HCT116 (cell line): ENCODE results near the gene NTN5.

ENCODE experiments used
- ATF3 ChIP-seq: IDR thresholded peaks from 2 replicates; pipeline ENCODE4 v1.6.1; 2012
- CEBPB ChIP-seq: IDR thresholded peaks from 2 replicates; pipeline ENCODE4 v1.6.1; 2012; ENCODE audit warnings: low read depth
- CTCF ChIP-seq, 3 experiments: fragments of 200-600 bp in 1 of 3; sonication (generic) in 1 of 3; IDR thresholded peaks in 2 of 3; conservative IDR thresholded peaks in 1 of 3; 2 replicates each; pipeline ENCODE4 v1.5.1; 2012 to 2017; ENCODE audit warnings: low read depth in 2 of 3, low read length in 2 of 3, antibody characterized with exemption in 1 of 3, borderline replicate concordance in 1 of 3, control low read depth in 1 of 3, mild to moderate bottlenecking in 1 of 3, mixed read lengths in 1 of 3, mixed run types in 1 of 3, moderate library complexity in 1 of 3; ENCODE audit not compliant: insufficient read depth in 1 of 3
- EGR1 ChIP-seq: IDR thresholded peaks from 2 replicates; pipeline ENCODE4 v1.6.1; 2012; ENCODE audit warnings: low read depth
- EZH2 ChIP-seq: fragments of 200-600 bp; sonication (generic); IDR thresholded peaks from 2 replicates; pipeline ENCODE4 v1.6.1; 2017; ENCODE audit warnings: antibody characterized with exemption, mixed run types
- EZH2phosphoT487 ChIP-seq: fragments of 200-600 bp; IDR thresholded peaks from 2 replicates; pipeline ENCODE4 v1.6.1; 2018; ENCODE audit warnings: antibody characterized with exemption, borderline replicate concordance
- POLR2A ChIP-seq: IDR thresholded peaks from 2 replicates; pipeline ENCODE4 v1.7.0; 2011; ENCODE audit warnings: borderline replicate concordance; ENCODE audit not compliant: insufficient read depth, insufficient read length; ENCODE audit errors: extremely low read depth
- POLR2AphosphoS5 ChIP-seq: IDR thresholded peaks from 2 replicates; pipeline ENCODE4 v1.6.1; 2011; ENCODE audit warnings: mild to moderate bottlenecking, low read depth, low read length, moderate library complexity
- YY1 ChIP-seq: IDR thresholded peaks from 2 replicates; pipeline ENCODE4 v1.6.1; 2011; ENCODE audit warnings: low read length, low read depth, moderate library complexity, mild to moderate bottlenecking; ENCODE audit not compliant: insufficient replicate concordance; ENCODE audit errors: extremely low read depth
- ZFX ChIP-seq: fragments of 450-650 bp; IDR thresholded peaks from 2 replicates; pipeline ENCODE4 v1.6.1; 2017
- ZNF274 ChIP-seq: fragments of 200-500 bp; sonication (Bioruptor generic); IDR thresholded peaks from 2 replicates; pipeline ENCODE4 v1.6.1; 2014; ENCODE audit warnings: mild to moderate bottlenecking, low read depth, low read length, inconsistent platforms
- TF ChIP-seq, protein P1 (sequence below): IDR thresholded peaks from 2 replicates; pipeline ENCODE4 v1.6.1; 2012

- no peak for TF ChIP-seq POLR2AphosphoS5
- TF ChIP-seq CTCF (IDR thresholded peaks at IDR 0.05 in 2 of 3, conservative IDR thresholded peaks at IDR 0.05 in 1 of 3; ENCODE audit: borderline replicate concordance in 1 of 3, insufficient read depth in 1 of 3, low read depth in 2 of 3, low read length in 2 of 3), result no peak
- TF ChIP-seq POLR2A, result no peak
- no peak for TF ChIP-seq CEBPB
- no peak for TF ChIP-seq EZH2phosphoT487
- TF ChIP-seq, protein P1, sequence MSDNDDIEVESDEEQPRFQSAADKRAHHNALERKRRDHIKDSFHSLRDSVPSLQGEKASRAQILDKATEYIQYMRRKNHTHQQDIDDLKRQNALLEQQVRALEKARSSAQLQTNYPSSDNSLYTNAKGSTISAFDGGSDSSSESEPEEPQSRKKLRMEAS, result no peak
- TF ChIP-seq EZH2, result no peak
- no peak for TF ChIP-seq ZFX
- TF ChIP-seq EGR1, result no peak
- TF ChIP-seq ZNF274, result no peak
- no peak for TF ChIP-seq YY1
- no peak for TF ChIP-seq ATF3
Measured at GRCh38 chr19:48669903-48670668, 2.7 kb downstream of the NTN5 start.
